Thoracic aorta (tissue), 2 donors: ENCODE results near the gene GALNT9. TPM values are rescaled to one million over a fixed set of nuclear protein-coding genes. Genes with fewer than 3 reads are reported as not detected.

ENCODE experiments used
- ATAC-seq: fragments of 150-250 bp; one replicate; pipeline ENCODE4 v1.8.0; 2017; ENCODE audit warnings: low read depth; ENCODE audit not compliant: insufficient number of reproducible peaks, low FRiP score
- DNase-seq: peaks from one replicate; pipeline ENCODE4 v3.0.0-alpha.2; 2020; ENCODE audit warnings: low spot score
- H3K27ac ChIP-seq, 2 donors: fragments of 200-600 bp; sonication (generic); 1 replicate in 1 of 2; 2 replicates in 1 of 2; pipeline ENCODE4 v1.5.1; 2016; ENCODE audit warnings: mild to moderate bottlenecking in 2 of 2, moderate library complexity in 2 of 2
- H3K27me3 ChIP-seq: fragments of 200-600 bp; sonication (generic); replicated peaks from 2 replicates; pipeline ENCODE4 v1.6.0; 2016; ENCODE audit warnings: mild to moderate bottlenecking; ENCODE audit not compliant: insufficient read depth
- H3K36me3 ChIP-seq: fragments of 200-600 bp; sonication (generic); one replicate; pipeline ENCODE4 v1.5.1; 2016
- H3K4me1 ChIP-seq, 2 donors: fragments of 200-600 bp; sonication (generic); 1 replicate in 1 of 2; 2 replicates in 1 of 2; pipeline versions ENCODE4 v1.5.1 to v1.6.0; 2016; ENCODE audit warnings: low read depth in 2 of 2, mild to moderate bottlenecking in 1 of 2; ENCODE audit not compliant: control insufficient read depth in 1 of 2
- H3K4me3 ChIP-seq: fragments of 200-600 bp; sonication (generic); 2 replicates; pipeline ENCODE4 v1.5.1; 2016; ENCODE audit warnings: mild to moderate bottlenecking
- H3K9me3 ChIP-seq: fragments of 200-600 bp; sonication (generic); 2 replicates; pipeline ENCODE4 v1.5.1; 2016
- CTCF ChIP-seq: fragments of 200-600 bp; sonication (generic); IDR thresholded peaks from one replicate; pipeline ENCODE4 v1.5.1; 2019; ENCODE audit warnings: antibody characterized with exemption
- total RNA-seq, 2 donors: library from RNA; depleted of rRNA; stranded (reverse); fragments of >200 nt; gene quantifications; one replicate each; pipeline versions ENCODE4 v1.1.0 to v1.2.3, GENCODE V29; 2016

The GALNT9 gene
- total RNA-seq, 2 donors from 2014 or later = 1.7 TPM; not detected in 1

GRCh38 chr12:132154941-132155770 lies 174.2 kb downstream of the GALNT9 start:
- TF ChIP-seq CTCF = no peak
- ATAC-seq (no peak), DNase-seq (no peak)
- Histone ChIP-seq H3K9me3 (no peaks in the 10 kb centered on the region), H3K27me3 (no peaks in the 10 kb centered on the region), H3K4me1 (no peaks in the 10 kb centered on the region), H3K36me3 (no peaks in the 10 kb centered on the region), H3K27ac (no peak overlapping the region), H3K4me3 (no peak overlapping the region)

- no peak for TF ChIP-seq CTCF
- Histone ChIP-seq H3K4me3 (peak overlapping the region; percentile 57), H3K4me1 (no peaks in the 10 kb centered on the region), H3K27ac (no peak overlapping the region), H3K36me3 (no peaks in the 10 kb centered on the region), H3K9me3 (no peaks in the 10 kb centered on the region), H3K27me3 (no peaks in the 10 kb centered on the region)
- ATAC-seq (no peak), DNase-seq (no peak)
Observed at GRCh38 chr12:132154341-132154761, 175.0 kb downstream of the GALNT9 start.

GRCh38 chr12:132153501-132154340 lies 175.7 kb downstream of the GALNT9 start:
- DNase-seq (no peak), ATAC-seq (peak; percentile 64)
- Histone ChIP-seq H3K9me3 (no peaks in the 10 kb centered on the region), H3K4me1 (no peaks in the 10 kb centered on the region), H3K27ac (no peak overlapping the region), H3K27me3 (no peaks in the 10 kb centered on the region), H3K4me3 (peak overlapping the region; percentile 57), H3K36me3 (no peaks in the 10 kb centered on the region)
- TF ChIP-seq CTCF = peak; percentile 92

- no peak for ATAC-seq
Observed at GRCh38 chr12:132152953-132153352, 176.4 kb downstream of the GALNT9 start.

More at GRCh38 chr12:132152953-132153352, 176.4 kb downstream of the GALNT9 start:
- Histone ChIP-seq H3K27me3 (no peaks in the 10 kb centered on the region), H3K36me3 (no peaks in the 10 kb centered on the region), H3K9me3 (no peaks in the 10 kb centered on the region), H3K4me3 (no peak overlapping the region), H3K4me1 (no peaks in the 10 kb centered on the region), H3K27ac (no peak overlapping the region)
- no peak for TF ChIP-seq CTCF
- no peak for DNase-seq
